Superior temporal gyrus (tissue), 1 donor: ENCODE measurements around the gene CLPSL2.

Experiments
- DNase-seq: peaks from one replicate; pipeline ENCODE4 v3.0.0-alpha.2; 2016; ENCODE audit errors: extremely low spot score

CLPSL2 gene

GRCh38 chr6:35787266-35788218 is 11.1 kb downstream of the CLPSL2 start:
- DNase-seq: no peak

- DNase-seq: no peak
Measured at GRCh38 chr6:35788423-35788982, 12.1 kb downstream of the CLPSL2 start.

- DNase-seq: no peak
Measured at GRCh38 chr6:35790683-35791082, 14.3 kb downstream of the CLPSL2 start.

GRCh38 chr6:35794536-35795452 is 18.4 kb downstream of the CLPSL2 start:
- DNase-seq: no peak

GRCh38 chr6:35795453-35796071 is 19.2 kb downstream of the CLPSL2 start:
- no peak for DNase-seq

- DNase-seq: no peak
Measured at GRCh38 chr6:35796236-35796635, 19.8 kb downstream of the CLPSL2 start.

- DNase-seq: no peak
Measured at GRCh38 chr6:35797837-35798526, 21.6 kb downstream of the CLPSL2 start.

GRCh38 chr6:35798706-35799105 is 22.3 kb downstream of the CLPSL2 start:
- no peak for DNase-seq

- DNase-seq: no peak
Measured at GRCh38 chr6:35801148-35801547, 24.8 kb downstream of the CLPSL2 start.

- DNase-seq: no peak
Measured at GRCh38 chr6:35804996-35805736, 28.8 kb downstream of the CLPSL2 start, which contains the start of gene LHFPL5. Gene LHFPL5, plus strand, starts transcription at chr6:35805352. Its CDS starts 319 bp downstream, at chr6:35805671.

- no peak for DNase-seq
Measured at GRCh38 chr6:35808688-35809087, 32.3 kb downstream of the CLPSL2 start.

- no peak for DNase-seq
Measured at GRCh38 chr6:35809809-35810208, 33.4 kb downstream of the CLPSL2 start.

- DNase-seq: no peak
Measured at GRCh38 chr6:35810971-35811698, 34.7 kb downstream of the CLPSL2 start.

GRCh38 chr6:35811699-35811995 is 35.2 kb downstream of the CLPSL2 start:
- DNase-seq: no peak

- no peak for DNase-seq
Measured at GRCh38 chr6:35817515-35817914, 41.1 kb downstream of the CLPSL2 start.

GRCh38 chr6:35823601-35824000 is 47.2 kb downstream of the CLPSL2 start:
- no peak for DNase-seq

- no peak for DNase-seq
Measured at GRCh38 chr6:35824552-35825192, 48.3 kb downstream of the CLPSL2 start.
